Measurements from ENCODE around the gene PRRX2.
A peak's percentile ranks its signal among the peaks of the same experiment; 100 is the strongest.

Gene PRRX2

GRCh38 chr9:129664746-129665388, 580 bp upstream of the PRRX2 start:
- no peak overlapping the region for H3K27ac Mint-ChIP-seq
- peaks cover 4% of the 10 kb centered on the region for H3K9me3 Mint-ChIP-seq
- H3K4me3 Mint-ChIP-seq = peak overlapping the region; percentile 80 to 83 (median 83)
- no peaks in the 10 kb centered on the region for H3K4me1 Mint-ChIP-seq
- peaks cover 81% of the 10 kb centered on the region for H3K27me3 Mint-ChIP-seq (ENCODE audit: low read depth)
- no peaks in the 10 kb centered on the region for H3K36me3 Mint-ChIP-seq (ENCODE audit: low read depth)
- TF ChIP-seq CTCF (IDR thresholded peaks at IDR 0.05; ENCODE audit: unreplicated experiment in 3 of 3) = no peak

- H3K27ac Mint-ChIP-seq = no peak overlapping the region
- no peak for TF ChIP-seq CTCF (IDR thresholded peaks at IDR 0.05; ENCODE audit: unreplicated experiment in 3 of 3)
- H3K4me1 Mint-ChIP-seq = no peaks in the 10 kb centered on the region
- H3K4me3 Mint-ChIP-seq = peak overlapping the region in 2 of 3 experiments; percentile 72 to 74
- H3K27me3 Mint-ChIP-seq (ENCODE audit: low read depth) = peaks cover 80% of the 10 kb centered on the region
- no peaks in the 10 kb centered on the region for H3K36me3 Mint-ChIP-seq (ENCODE audit: low read depth)
- peaks cover 2% of the 10 kb centered on the region for H3K9me3 Mint-ChIP-seq
These were observed 520 bp downstream of the PRRX2 start for GRCh38 chr9:129665814-129666520.

DNA sequence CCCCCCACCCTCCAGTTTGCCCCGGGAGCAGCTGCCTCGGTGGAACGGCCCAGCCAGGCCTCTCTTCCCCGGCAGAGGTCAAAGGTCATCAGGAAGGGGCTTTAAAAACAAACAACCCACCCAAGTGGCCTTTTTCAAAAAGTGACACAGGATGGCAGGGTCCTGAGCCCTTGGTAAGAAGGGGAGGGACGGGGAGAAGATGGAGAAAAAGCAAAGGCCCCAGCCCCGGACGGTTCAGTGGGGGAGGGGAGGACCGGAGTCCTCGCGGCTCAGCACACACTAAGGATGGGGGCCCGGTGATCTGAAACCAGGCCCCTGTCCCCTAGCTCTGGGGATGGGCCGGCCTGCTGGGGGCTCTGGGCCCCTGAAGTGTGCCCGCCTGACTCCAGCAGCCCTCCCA, 1.1 kb downstream of the PRRX2 start:
- Mint-ChIP-seq H3K9me3 (no peaks in the 10 kb centered on the region), H3K36me3 (ENCODE audit: low read depth) (no peaks in the 10 kb centered on the region), H3K27me3 (ENCODE audit: low read depth) (peaks cover 79% of the 10 kb centered on the region)

DNA sequence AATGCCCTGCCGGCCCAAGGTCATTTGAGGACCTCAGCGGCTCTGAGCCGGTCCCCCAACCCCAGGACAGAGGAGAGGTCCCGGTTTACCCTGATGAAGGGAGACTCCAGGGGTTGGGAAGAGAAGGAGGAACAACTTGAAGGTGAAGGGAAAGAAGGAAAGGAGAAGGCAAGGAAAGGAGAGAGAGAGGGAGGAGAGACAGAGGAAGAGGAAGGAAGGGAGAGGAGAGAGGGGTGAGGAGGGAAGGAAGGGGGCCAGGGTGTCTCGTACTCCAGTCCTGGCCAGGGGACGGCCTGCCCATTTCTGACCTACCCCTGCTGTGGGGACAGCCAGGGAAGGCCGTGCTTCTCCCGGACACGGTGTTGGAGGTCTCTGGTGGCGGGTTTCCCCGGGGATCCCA, 1.9 kb downstream of the PRRX2 start:
- Mint-ChIP-seq H3K27me3 (ENCODE audit: low read depth) (peaks cover 78% of the 10 kb centered on the region), H3K27ac (no peak overlapping the region), H3K4me1 (no peaks in the 10 kb centered on the region), H3K4me3 (peak overlapping the region in 1 of 3 experiments; percentile 58), H3K9me3 (no peaks in the 10 kb centered on the region), H3K36me3 (ENCODE audit: low read depth) (no peaks in the 10 kb centered on the region)
- no peak for TF ChIP-seq CTCF (IDR thresholded peaks at IDR 0.05; ENCODE audit: unreplicated experiment in 3 of 3)

More for the DNA sequence above, 1.1 kb downstream of the PRRX2 start:
- no peak for TF ChIP-seq CTCF (IDR thresholded peaks at IDR 0.05; ENCODE audit: unreplicated experiment in 3 of 3)
- no peak overlapping the region for H3K27ac Mint-ChIP-seq
- H3K4me3 Mint-ChIP-seq = peak overlapping the region in 2 of 3 experiments; percentile 52 to 71
- no peaks in the 10 kb centered on the region for H3K4me1 Mint-ChIP-seq

DNA sequence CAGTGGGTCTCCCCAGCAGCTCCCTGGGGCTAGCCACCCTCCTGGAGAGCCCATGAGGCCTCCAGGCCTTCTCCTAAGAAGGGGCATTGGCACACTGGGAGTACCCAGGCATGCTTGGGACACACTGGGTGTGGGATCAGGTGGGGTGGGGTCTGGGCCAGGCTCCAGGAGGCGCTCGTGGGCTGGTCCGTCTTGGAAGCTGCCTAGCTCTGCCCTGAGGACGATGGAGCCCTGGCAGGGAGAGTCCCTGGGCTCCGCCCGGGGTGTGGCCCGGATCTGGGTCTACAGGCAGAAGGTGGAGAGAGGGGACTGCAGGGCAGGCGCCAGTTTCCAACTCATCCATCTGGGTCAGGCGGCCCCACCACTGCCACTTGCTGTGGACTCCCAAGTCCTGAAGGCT, 2.4 kb downstream of the PRRX2 start:
- no peak for TF ChIP-seq CTCF (IDR thresholded peaks at IDR 0.05; ENCODE audit: unreplicated experiment in 3 of 3)
- H3K27me3 Mint-ChIP-seq (ENCODE audit: low read depth) = peaks cover 78% of the 10 kb centered on the region
- no peak overlapping the region for H3K4me3 Mint-ChIP-seq
- no peak overlapping the region for H3K27ac Mint-ChIP-seq
- no peaks in the 10 kb centered on the region for H3K4me1 Mint-ChIP-seq
- no peaks in the 10 kb centered on the region for H3K36me3 Mint-ChIP-seq (ENCODE audit: low read depth)
- H3K9me3 Mint-ChIP-seq = no peaks in the 10 kb centered on the region
